Coronary artery (tissue), 2 donors: ENCODE measurements around the gene PWWP2B.
A peak's percentile ranks its signal among the peaks of the same experiment; 100 is the strongest.

Source experiments
- DNase-seq: peaks from one replicate; pipeline ENCODE4 v3.0.0-alpha.2; 2017; ENCODE audit warnings: low spot score
- H3K27ac ChIP-seq, 2 donors: fragments of 200-600 bp; sonication (generic); one replicate each; pipeline ENCODE4 v1.5.1; 2016 to 2019
- H3K4me3 ChIP-seq: fragments of 200-600 bp; sonication (generic); 2 replicates; pipeline ENCODE4 v1.5.1; 2016; ENCODE audit warnings: mild to moderate bottlenecking, moderate library complexity
- CTCF ChIP-seq: fragments of 200-600 bp; sonication (generic); IDR thresholded peaks from one replicate; pipeline ENCODE4 v1.5.1; 2019; ENCODE audit warnings: antibody characterized with exemption

PWWP2B gene

GRCh38 chr10:132357286-132358058 is 39.5 kb upstream of the PWWP2B start:
- DNase-seq, result no peak
- no peak overlapping the region for H3K4me3 ChIP-seq
- no peak for TF ChIP-seq CTCF
- H3K27ac ChIP-seq, result no peak overlapping the region

GRCh38 chr10:132359305-132360040 is 37.5 kb upstream of the PWWP2B start:
- no peak for DNase-seq
- no peak for TF ChIP-seq CTCF
- no peak overlapping the region for H3K27ac ChIP-seq
- no peak overlapping the region for H3K4me3 ChIP-seq

- DNase-seq, result no peak
- TF ChIP-seq CTCF, result peak; percentile 33
- Histone ChIP-seq H3K4me3 (no peak overlapping the region), H3K27ac (no peak overlapping the region)
These were observed 36.1 kb upstream of the PWWP2B start for GRCh38 chr10:132360766-132361447.

GRCh38 chr10:132361581-132362101 is 35.4 kb upstream of the PWWP2B start:
- TF ChIP-seq CTCF, result no peak

GRCh38 chr10:132362151-132362611 is 34.8 kb upstream of the PWWP2B start:
- Histone ChIP-seq H3K27ac (no peak overlapping the region), H3K4me3 (no peak overlapping the region)
- TF ChIP-seq CTCF, result no peak
- no peak for DNase-seq

More at GRCh38 chr10:132361581-132362101, 35.4 kb upstream of the PWWP2B start:
- no peak for DNase-seq
- Histone ChIP-seq H3K27ac (no peak overlapping the region), H3K4me3 (no peak overlapping the region)

- no peak for DNase-seq
- Histone ChIP-seq H3K4me3 (no peak overlapping the region), H3K27ac (no peak overlapping the region)
- TF ChIP-seq CTCF, result no peak
These were observed 33.6 kb upstream of the PWWP2B start for GRCh38 chr10:132363376-132363775.
